ACC112 (cell line): ENCODE results near the gene TMEM82.

Source experiments
- H2AFZ ChIP-seq: fragments of 200-600 bp; sonication (generic); one replicate; pipeline ENCODE4 v1.6.0; 2017; ENCODE audit warnings: antibody characterized with exemption, low read length; ENCODE audit not compliant: unreplicated experiment
- H3K27ac ChIP-seq: fragments of 200-600 bp; sonication (generic); 2 replicates; pipeline ENCODE4 v1.5.1; 2014; ENCODE audit warnings: low read depth, mild to moderate bottlenecking, antibody characterized with exemption, low read length, moderate library complexity
- H3K27me3 ChIP-seq: fragments of 200-600 bp; sonication (generic); 2 replicates; pipeline ENCODE4 v1.6.1; 2014; ENCODE audit warnings: mild to moderate bottlenecking, antibody characterized with exemption, low read length, moderate library complexity, mixed read lengths; ENCODE audit not compliant: insufficient read depth
- H3K36me3 ChIP-seq: fragments of 200-600 bp; sonication (generic); 2 replicates; pipeline ENCODE4 v1.6.1; 2016; ENCODE audit warnings: mild to moderate bottlenecking, antibody characterized with exemption, low read length, moderate library complexity, mixed read lengths; ENCODE audit not compliant: insufficient read depth
- H3K4me1 ChIP-seq: fragments of 200-600 bp; sonication (generic); one replicate; pipeline ENCODE4 v1.6.1; 2016; ENCODE audit warnings: low read length, mixed read lengths; ENCODE audit not compliant: insufficient read depth, unreplicated experiment, control insufficient read depth
- H3K4me3 ChIP-seq: fragments of 200-600 bp; sonication (generic); 2 replicates; pipeline ENCODE4 v1.5.1; 2014; ENCODE audit warnings: mild to moderate bottlenecking, low read depth, low read length
- H3K79me2 ChIP-seq: fragments of 200-600 bp; sonication (generic); one replicate; pipeline ENCODE4 v1.6.0; 2016; ENCODE audit warnings: low read length; ENCODE audit not compliant: control insufficient read depth, unreplicated experiment, insufficient read depth

Gene TMEM82

GRCh38 chr1:15705184-15705566 lies 37.1 kb upstream of the TMEM82 start:
- peaks cover 18% of the 10 kb centered on the region for H3K4me1 ChIP-seq
- peaks cover 6% of the 10 kb centered on the region; the same call in 1 of the 2 replicates for H3K36me3 ChIP-seq
- H3K4me3 ChIP-seq = no peak overlapping the region
- no peak overlapping the region for H2AFZ ChIP-seq
- no peak overlapping the region for H3K27ac ChIP-seq
- no peaks in the 10 kb centered on the region for H3K27me3 ChIP-seq
- H3K79me2 ChIP-seq = peaks cover 67% of the 10 kb centered on the region

GRCh38 chr1:15706751-15707150 lies 35.5 kb upstream of the TMEM82 start:
- H3K79me2 ChIP-seq = peaks cover 72% of the 10 kb centered on the region
- peaks cover 6% of the 10 kb centered on the region; the same call in 1 of the 2 replicates for H3K36me3 ChIP-seq
- H3K4me1 ChIP-seq = peaks cover 18% of the 10 kb centered on the region
- no peaks in the 10 kb centered on the region for H3K27me3 ChIP-seq
- no peak overlapping the region for H3K27ac ChIP-seq
- no peak overlapping the region for H2AFZ ChIP-seq
- no peak overlapping the region for H3K4me3 ChIP-seq

- peaks cover 73% of the 10 kb centered on the region for H3K79me2 ChIP-seq
- H3K27me3 ChIP-seq = no peaks in the 10 kb centered on the region
- no peak overlapping the region for H3K4me3 ChIP-seq
- H3K27ac ChIP-seq = no peak overlapping the region
- H3K4me1 ChIP-seq = peaks cover 18% of the 10 kb centered on the region
- no peak overlapping the region for H2AFZ ChIP-seq
- H3K36me3 ChIP-seq = peaks cover 6% of the 10 kb centered on the region; the same call in 1 of the 2 replicates
Measured at GRCh38 chr1:15707239-15707925, 34.9 kb upstream of the TMEM82 start.

- Histone ChIP-seq H3K36me3 (peaks cover 6% of the 10 kb centered on the region; the same call in 1 of the 2 replicates), H3K4me1 (peaks cover 10% of the 10 kb centered on the region), H3K27me3 (no peaks in the 10 kb centered on the region), H3K27ac (no peak overlapping the region), H3K79me2 (peaks cover 73% of the 10 kb centered on the region), H2AFZ (no peak overlapping the region), H3K4me3 (no peak overlapping the region)
Measured at GRCh38 chr1:15708486-15709137, 33.7 kb upstream of the TMEM82 start.

GRCh38 chr1:15709226-15709625 lies 33.1 kb upstream of the TMEM82 start:
- no peak overlapping the region for H3K4me3 ChIP-seq
- no peaks in the 10 kb centered on the region for H3K27me3 ChIP-seq
- H3K27ac ChIP-seq = no peak overlapping the region
- H2AFZ ChIP-seq = no peak overlapping the region
- peaks cover 4% of the 10 kb centered on the region for H3K4me1 ChIP-seq
- peaks cover 6% of the 10 kb centered on the region; the same call in 1 of the 2 replicates for H3K36me3 ChIP-seq
- H3K79me2 ChIP-seq = peaks cover 68% of the 10 kb centered on the region

- Histone ChIP-seq H3K4me1 (no peaks in the 10 kb centered on the region), H3K27me3 (no peaks in the 10 kb centered on the region), H3K79me2 (peaks cover 44% of the 10 kb centered on the region), H3K27ac (no peak overlapping the region), H3K4me3 (no peak overlapping the region), H2AFZ (no peak overlapping the region), H3K36me3 (no peaks in the 10 kb centered on the region)
Measured at GRCh38 chr1:15712168-15712567, 30.1 kb upstream of the TMEM82 start.

- Histone ChIP-seq H3K79me2 (peaks cover 22% of the 10 kb centered on the region), H3K4me1 (no peaks in the 10 kb centered on the region), H3K4me3 (no peak overlapping the region), H3K27ac (no peak overlapping the region), H2AFZ (no peak overlapping the region), H3K36me3 (no peaks in the 10 kb centered on the region; the same call in 1 of the 2 replicates), H3K27me3 (no peaks in the 10 kb centered on the region)
Measured at GRCh38 chr1:15714406-15715136, 27.7 kb upstream of the TMEM82 start.

- Histone ChIP-seq H3K79me2 (peaks cover under 1% of the 10 kb centered on the region), H3K36me3 (no peaks in the 10 kb centered on the region; the same call in 1 of the 2 replicates), H3K27ac (no peak overlapping the region), H3K27me3 (no peaks in the 10 kb centered on the region), H3K4me3 (no peak overlapping the region), H3K4me1 (no peaks in the 10 kb centered on the region), H2AFZ (no peak overlapping the region)
Measured at GRCh38 chr1:15717418-15718125, 24.7 kb upstream of the TMEM82 start.

GRCh38 chr1:15718199-15718601 lies 24.1 kb upstream of the TMEM82 start:
- Histone ChIP-seq H3K4me1 (no peaks in the 10 kb centered on the region), H3K27me3 (no peaks in the 10 kb centered on the region), H3K79me2 (no peaks in the 10 kb centered on the region), H2AFZ (no peak overlapping the region), H3K36me3 (no peaks in the 10 kb centered on the region; the same call in 1 of the 2 replicates), H3K27ac (no peak overlapping the region), H3K4me3 (no peak overlapping the region)

- no peaks in the 10 kb centered on the region; the same call in 1 of the 2 replicates for H3K36me3 ChIP-seq
- no peak overlapping the region for H2AFZ ChIP-seq
- H3K4me3 ChIP-seq = no peak overlapping the region
- H3K79me2 ChIP-seq = no peaks in the 10 kb centered on the region
- H3K27ac ChIP-seq = no peak overlapping the region
- no peaks in the 10 kb centered on the region for H3K27me3 ChIP-seq
- H3K4me1 ChIP-seq = no peaks in the 10 kb centered on the region
Measured at GRCh38 chr1:15719381-15720120, 22.7 kb upstream of the TMEM82 start.
